IPS DF 6.9 (cell line): ENCODE measurements around the gene USP6NL.

ENCODE experiments used
- DNase-seq: peaks from one replicate; pipeline ENCODE4 v3.0.0-alpha.2; 2013; ENCODE audit warnings: low read depth, low spot score
- H3K27ac ChIP-seq: one replicate; pipeline ENCODE4 v1.5.1; 2013; ENCODE audit warnings: low read length, control low read depth
- H3K27me3 ChIP-seq: 2 replicates; pipeline ENCODE4 v1.6.1; 2013; ENCODE audit warnings: mild to moderate bottlenecking, low read length; ENCODE audit not compliant: control insufficient read depth, insufficient read depth
- H3K36me3 ChIP-seq: 2 replicates; pipeline ENCODE4 v1.6.1; 2013; ENCODE audit warnings: low read length; ENCODE audit not compliant: control insufficient read depth, insufficient read depth
- H3K4me1 ChIP-seq: 2 replicates; pipeline ENCODE4 v1.6.1; 2013; ENCODE audit warnings: low read length; ENCODE audit not compliant: control insufficient read depth, insufficient read depth
- H3K4me3 ChIP-seq: 2 replicates; pipeline ENCODE4 v1.5.1; 2013; ENCODE audit warnings: mild to moderate bottlenecking, low read length
- H3K9me3 ChIP-seq: 2 replicates; pipeline ENCODE4 v1.6.1; 2013; ENCODE audit warnings: low read length, inconsistent platforms; ENCODE audit not compliant: control insufficient read depth, insufficient read depth
- whole genome bisulfite sequencing: extraction: QIAGEN DNeasy Blood & Tissue Kit; methylation state at CpG from one replicate; pipeline ENCODE4 v1.1.7; 2013; ENCODE audit warnings: mixed read lengths, missing lambda C conversion rate; ENCODE audit not compliant: insufficient read length, insufficient coverage; 5-methylcytosine and 5-hydroxymethylcytosine counted together

USP6NL gene

GRCh38 chr10:11611248-11612020, at the start of gene USP6NL:
Gene USP6NL, minus strand, starts transcription at chr10:11611650. Its CDS starts 14,016 bp downstream, at chr10:11597634.
- DNase-seq = peak; percentile 29
- Histone ChIP-seq H3K27ac (no peak within 1 kb of the TSS), H3K27me3 (no peaks in the 10 kb centered on the region), H3K4me3 (peak within 1 kb of the TSS; percentile 73), H3K36me3 (no peaks in the 10 kb centered on the region), H3K9me3 (no peaks in the 10 kb centered on the region), H3K4me1 (peaks cover 3% of the 10 kb centered on the region; the same call in 1 of the 2 replicates)
- WGBS = no CpG with 5 or more reads among the region's 107 CpGs

DNA sequence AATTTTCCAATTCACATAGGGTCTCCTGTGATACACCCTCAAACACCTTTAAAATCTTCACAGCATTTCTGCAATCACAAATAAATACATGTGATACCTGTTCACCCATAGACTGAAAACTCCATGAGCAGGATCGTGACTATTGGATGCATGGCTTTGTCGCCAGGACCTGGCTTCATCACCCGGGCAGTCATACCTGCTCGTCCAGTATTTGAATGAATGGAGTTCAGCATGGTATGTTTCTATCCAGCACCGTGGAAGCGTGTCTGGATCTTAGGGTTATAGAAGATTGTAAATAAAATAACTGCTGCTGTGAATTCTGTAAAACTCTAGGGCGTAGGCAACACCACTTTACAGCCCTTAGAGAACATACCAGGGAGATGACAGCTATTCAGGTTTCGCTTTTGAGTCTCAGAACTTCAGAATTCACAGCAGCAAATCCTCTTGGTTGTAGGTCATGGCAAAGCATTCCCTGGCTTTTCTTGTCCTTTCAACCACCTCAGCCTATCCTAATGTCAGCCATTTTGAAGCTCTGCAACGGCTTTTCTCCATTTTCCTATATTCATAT, 47.4 kb upstream of the USP6NL start:
- no peak for DNase-seq
- Histone ChIP-seq H3K9me3 (no peaks in the 10 kb centered on the region), H3K27me3 (no peaks in the 10 kb centered on the region), H3K4me1 (no peaks in the 10 kb centered on the region), H3K36me3 (no peaks in the 10 kb centered on the region), H3K27ac (no peak overlapping the region), H3K4me3 (no peak overlapping the region)
- no CpG with 5 or more reads among the region's 9 CpGs for WGBS

- DNase-seq = no peak
- no peaks in the 10 kb centered on the region for H3K4me1 ChIP-seq
- no CpG with 5 or more reads among the region's 2 CpGs for WGBS
- H3K27me3 ChIP-seq = no peaks in the 10 kb centered on the region
- H3K27ac ChIP-seq = no peak overlapping the region
- H3K36me3 ChIP-seq = no peaks in the 10 kb centered on the region
- no peaks in the 10 kb centered on the region for H3K9me3 ChIP-seq
- H3K4me3 ChIP-seq = no peak overlapping the region
Measured at GRCh38 chr10:11655836-11656235, 44.4 kb upstream of the USP6NL start.

- Histone ChIP-seq H3K27ac (no peak overlapping the region), H3K27me3 (no peaks in the 10 kb centered on the region), H3K4me1 (no peaks in the 10 kb centered on the region), H3K36me3 (no peaks in the 10 kb centered on the region), H3K9me3 (no peaks in the 10 kb centered on the region), H3K4me3 (no peak overlapping the region)
- WGBS = no CpG with 5 or more reads among the region's 9 CpGs
- no peak for DNase-seq
Measured at GRCh38 chr10:11654659-11655058, 43.2 kb upstream of the USP6NL start.

DNA sequence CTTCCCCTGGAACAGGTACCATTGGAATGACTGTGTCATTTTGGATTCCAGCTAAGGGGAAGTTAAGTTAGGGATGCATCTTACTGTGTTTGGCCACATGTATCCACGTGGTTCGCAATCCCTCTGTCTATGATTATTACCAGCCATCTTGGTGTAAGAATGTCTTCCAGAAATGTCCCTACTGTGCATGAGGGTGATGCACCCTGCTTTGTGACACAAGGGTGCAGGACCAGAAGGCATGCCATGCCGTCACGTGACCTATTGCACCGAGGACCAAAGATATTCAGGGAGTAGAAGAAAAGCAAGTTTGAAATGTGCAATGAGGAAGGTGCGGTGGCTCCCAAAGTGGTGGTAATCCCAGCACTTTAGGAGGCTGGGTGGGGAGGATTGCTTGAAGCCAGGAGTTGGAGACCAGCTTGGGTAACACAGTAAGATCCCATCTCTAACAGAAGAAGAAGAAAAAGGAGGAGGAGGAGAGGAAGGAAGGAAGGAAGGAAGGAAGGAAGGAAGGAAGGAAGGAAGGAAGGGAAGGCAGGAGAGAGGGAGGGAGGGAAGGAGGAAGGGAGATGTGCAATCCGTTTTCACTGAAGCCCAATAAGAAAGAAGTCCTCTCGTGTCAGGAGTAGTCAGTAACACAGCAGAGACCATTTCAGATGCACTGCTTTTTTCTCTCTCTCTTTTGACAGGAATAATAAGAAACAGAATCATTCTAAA, 42.5 kb upstream of the USP6NL start:
- DNase-seq = no peak
- no CpG with 5 or more reads among the region's 8 CpGs for WGBS
- Histone ChIP-seq H3K36me3 (no peaks in the 10 kb centered on the region), H3K27ac (no peak overlapping the region), H3K9me3 (no peaks in the 10 kb centered on the region), H3K27me3 (no peaks in the 10 kb centered on the region), H3K4me3 (no peak overlapping the region), H3K4me1 (no peaks in the 10 kb centered on the region)

- Histone ChIP-seq H3K9me3 (no peaks in the 10 kb centered on the region), H3K27ac (no peak overlapping the region), H3K4me3 (no peak overlapping the region), H3K36me3 (no peaks in the 10 kb centered on the region), H3K4me1 (no peaks in the 10 kb centered on the region), H3K27me3 (no peaks in the 10 kb centered on the region)
- DNase-seq = no peak
- WGBS = no CpG with 5 or more reads among the region's 1 CpG
Measured at GRCh38 chr10:11647676-11648075, 36.2 kb upstream of the USP6NL start.

DNA sequence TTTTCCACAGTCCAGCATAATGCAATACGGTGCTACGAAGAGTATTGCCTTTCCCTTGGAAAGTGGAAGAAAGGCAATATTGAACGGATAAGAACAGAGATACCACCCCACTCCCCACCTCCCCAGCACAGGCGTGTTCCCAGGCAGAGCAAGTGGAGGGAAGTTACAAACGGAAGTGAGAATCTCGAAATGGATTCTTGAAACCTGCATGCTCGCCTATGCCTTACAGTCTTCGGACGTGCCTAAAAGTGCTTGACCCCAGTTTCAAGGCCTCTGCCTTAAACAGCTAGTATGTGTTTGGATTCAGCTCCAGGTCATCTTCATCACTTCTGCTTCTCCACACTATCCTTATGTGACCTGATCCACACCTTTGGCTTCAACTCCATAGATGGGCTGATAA, 35.0 kb upstream of the USP6NL start:
- Histone ChIP-seq H3K9me3 (no peaks in the 10 kb centered on the region), H3K27me3 (no peaks in the 10 kb centered on the region), H3K36me3 (no peaks in the 10 kb centered on the region), H3K4me3 (no peak overlapping the region), H3K27ac (no peak overlapping the region), H3K4me1 (no peaks in the 10 kb centered on the region)
- no peak for DNase-seq
- WGBS = no CpG with 5 or more reads among the region's 9 CpGs

GRCh38 chr10:11643039-11643438, 31.6 kb upstream of the USP6NL start:
- H3K27ac ChIP-seq = no peak overlapping the region
- no CpG with 5 or more reads among the region's 6 CpGs for WGBS
- no peaks in the 10 kb centered on the region for H3K4me1 ChIP-seq
- H3K36me3 ChIP-seq = no peaks in the 10 kb centered on the region
- no peaks in the 10 kb centered on the region for H3K27me3 ChIP-seq
- no peak for DNase-seq
- no peak overlapping the region for H3K4me3 ChIP-seq
- H3K9me3 ChIP-seq = no peaks in the 10 kb centered on the region

DNA sequence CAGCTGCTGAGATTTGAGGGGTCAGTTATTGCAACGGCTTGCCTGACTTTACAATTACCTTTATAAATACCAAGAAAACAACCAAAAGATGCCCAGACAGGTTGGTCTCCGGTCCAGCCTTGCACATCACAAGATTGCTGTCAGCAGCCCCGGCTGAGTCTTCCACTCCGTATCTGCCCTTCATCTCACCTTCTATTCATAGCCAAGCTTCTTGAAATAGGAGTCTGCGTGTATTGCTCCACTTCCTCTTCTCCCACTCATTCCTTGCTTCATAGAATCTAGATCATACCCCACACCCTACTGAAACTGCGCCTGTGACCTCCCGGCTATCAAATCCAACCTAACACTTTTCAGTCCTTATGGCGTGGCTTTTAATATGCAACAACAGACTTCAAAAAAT, 31.1 kb upstream of the USP6NL start:
- WGBS = 100% methylated on average over 1 of the region's 8 CpGs
- no peak overlapping the region for H3K27ac ChIP-seq
- no peaks in the 10 kb centered on the region for H3K36me3 ChIP-seq
- no peaks in the 10 kb centered on the region for H3K4me1 ChIP-seq
- H3K9me3 ChIP-seq = no peaks in the 10 kb centered on the region
- H3K4me3 ChIP-seq = no peak overlapping the region
- DNase-seq = no peak
- H3K27me3 ChIP-seq = no peaks in the 10 kb centered on the region

DNA sequence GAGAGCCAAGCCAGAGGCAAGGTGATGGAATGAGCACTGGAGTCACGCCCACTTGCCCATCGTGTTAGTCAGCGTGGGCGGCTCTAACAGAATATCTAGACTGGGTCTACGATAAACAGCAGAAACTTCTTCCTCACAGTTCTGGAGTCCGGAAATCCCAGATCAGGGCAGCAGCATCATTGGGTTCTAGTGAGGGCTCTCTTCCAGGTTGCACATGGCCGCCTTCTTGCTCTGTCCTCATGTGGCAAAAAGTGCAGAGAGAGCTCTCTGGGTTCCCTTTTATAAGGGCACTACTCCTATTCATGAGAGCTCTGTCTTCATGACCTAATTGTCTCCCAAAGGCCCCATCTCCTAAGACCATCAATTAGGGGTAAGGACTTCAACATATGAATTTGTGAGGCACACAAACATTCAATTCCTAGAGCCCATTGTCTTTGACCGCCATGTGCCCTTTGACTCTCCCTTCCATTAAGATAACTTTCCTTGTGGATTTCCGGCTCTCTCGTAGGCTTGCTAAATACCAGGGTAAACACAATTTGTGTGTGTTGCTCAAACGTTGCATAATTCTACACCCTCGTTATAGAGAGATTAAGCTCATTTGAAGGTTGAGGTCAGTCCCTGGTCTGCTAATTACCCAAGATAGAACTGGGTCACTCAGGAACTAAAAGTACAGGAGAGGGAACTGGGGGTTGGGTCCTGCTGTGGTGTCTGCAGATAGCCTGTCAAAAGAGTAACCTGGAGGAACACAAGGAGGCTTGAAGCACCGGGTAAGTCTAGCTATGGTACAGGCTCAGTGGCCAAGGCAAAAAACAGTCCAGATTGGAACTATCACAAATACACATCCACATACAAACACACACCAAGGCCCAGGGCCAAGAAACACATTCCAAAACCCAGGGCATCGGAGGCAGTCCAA, 28.7 kb upstream of the USP6NL start:
- H3K4me3 ChIP-seq = no peak overlapping the region
- WGBS = no CpG with 5 or more reads among the region's 14 CpGs
- H3K27ac ChIP-seq = no peak overlapping the region
- no peak for DNase-seq
- H3K4me1 ChIP-seq = no peaks in the 10 kb centered on the region
- H3K36me3 ChIP-seq = no peaks in the 10 kb centered on the region
- H3K27me3 ChIP-seq = no peaks in the 10 kb centered on the region
- no peaks in the 10 kb centered on the region for H3K9me3 ChIP-seq
